SK-N-SH (cell line): ENCODE results near the gene USP47. TPM values are rescaled to one million over a fixed set of nuclear protein-coding genes. Genes with fewer than 3 reads are reported as not detected.

Experiments used
- CTCF ChIA-PET: fragments of 300-600, 350-600 bp; formaldehyde crosslinking; extraction: SDS; loops from one replicate; lab custom pipeline; 2021; lab: Yijun Ruan, JAX
- POLR2A ChIA-PET: fragments of 350-600 bp; sonication (Branson Sonifier 250); formaldehyde crosslinking; extraction: SDS; loops from one replicate; lab custom pipeline; 2020; ENCODE audit warnings: antibody characterized with exemption, inconsistent platforms; lab: Yijun Ruan, JAX
- DNase-seq: peaks from one replicate; pipeline ENCODE4 v3.0.0; 2012
- H2AFZ ChIP-seq: fragments of 200-600 bp; sonication (generic); 2 replicates; pipeline ENCODE4 v1.8.1; 2016; ENCODE audit warnings: antibody characterized with exemption, mild to moderate bottlenecking, low read depth
- H3F3A ChIP-seq: fragments of 200-600 bp; sonication (generic); replicated peaks from 2 replicates; pipeline ENCODE3; 2016; ENCODE audit warnings: antibody characterized with exemption, mild to moderate bottlenecking; ENCODE audit not compliant: insufficient read depth
- H3K27ac ChIP-seq, 2 experiments: fragments of 200-500 bp in 1 of 2; fragments of 200-600 bp in 1 of 2; sonication (Bioruptor generic) in 1 of 2; sonication (generic), shearing (Covaris generic) in 1 of 2; 2 replicates each; pipeline versions ENCODE4 v1.5.1 to v1.6.1; 2014 to 2016; ENCODE audit warnings: low read depth in 2 of 2, inconsistent platforms in 1 of 2, low read length in 1 of 2, mild to moderate bottlenecking in 1 of 2, mixed read lengths in 1 of 2
- H3K27me3 ChIP-seq: fragments of 200-600 bp; sonication (generic), shearing (Covaris generic); 2 replicates; pipeline ENCODE4 v1.6.1; 2016; ENCODE audit warnings: mixed run types; ENCODE audit not compliant: insufficient read depth
- H3K36me3 ChIP-seq, 2 experiments: fragments of 200-500 bp in 1 of 2; fragments of 200-600 bp in 1 of 2; sonication (Bioruptor generic) in 1 of 2; sonication (generic) in 1 of 2; replicated peaks in 1 of 2; 2 replicates each; pipeline versions ENCODE3 to v1.5.1; 2014 to 2016; ENCODE audit warnings: low read length in 1 of 2, mild to moderate bottlenecking in 1 of 2; ENCODE audit not compliant: insufficient read depth in 2 of 2, control insufficient read depth in 1 of 2
- H3K4me1 ChIP-seq, 2 experiments: fragments of 200-500 bp in 1 of 2; fragments of 200-600 bp in 1 of 2; sonication (Bioruptor generic) in 1 of 2; sonication (generic), shearing (Covaris generic) in 1 of 2; 2 replicates each; pipeline versions ENCODE4 v1.5.1 to v1.6.1; 2014 to 2016; ENCODE audit warnings: low read depth in 1 of 2, low read length in 1 of 2, mixed run types in 1 of 2; ENCODE audit not compliant: insufficient read depth in 2 of 2, control insufficient read depth in 1 of 2
- H3K4me2 ChIP-seq: fragments of 200-600 bp; sonication (generic), shearing (Covaris generic); 2 replicates; pipeline ENCODE4 v1.6.1; 2017; ENCODE audit warnings: mixed run types
- H3K4me3 ChIP-seq, 2 experiments: fragments of 200-500 bp in 1 of 2; fragments of 200-600 bp in 1 of 2; sonication (Bioruptor generic) in 1 of 2; sonication (generic), shearing (Covaris generic) in 1 of 2; 2 replicates each; pipeline versions ENCODE4 v1.5.1 to v1.8.1; 2014 to 2016; ENCODE audit warnings: low read depth in 2 of 2, inconsistent platforms in 1 of 2, low read length in 1 of 2, mild to moderate bottlenecking in 1 of 2, mixed read lengths in 1 of 2, moderate library complexity in 1 of 2
- H3K79me2 ChIP-seq: fragments of 200-600 bp; sonication (generic); 2 replicates; pipeline ENCODE4 v1.8.1; 2017; ENCODE audit warnings: mild to moderate bottlenecking; ENCODE audit not compliant: insufficient read depth
- H3K9ac ChIP-seq: fragments of 200-600 bp; sonication (generic); 2 replicates; pipeline ENCODE4 v1.6.1; 2017; ENCODE audit warnings: mixed run types
- H3K9me2 ChIP-seq: fragments of 200-600 bp; sonication (generic); 2 replicates; pipeline ENCODE4 v1.6.1; 2017; ENCODE audit warnings: mixed run types
- H3K9me3 ChIP-seq: fragments of 200-600 bp; sonication (generic); 2 replicates; pipeline ENCODE4 v1.6.1; 2017; ENCODE audit warnings: mixed run types, mild to moderate bottlenecking, moderate library complexity
- H4K20me1 ChIP-seq: fragments of 200-600 bp; sonication (generic); 2 replicates; pipeline ENCODE4 v1.6.1; 2017; ENCODE audit warnings: mild to moderate bottlenecking, mixed run types; ENCODE audit not compliant: insufficient read depth
- ELF1 ChIP-seq: IDR thresholded peaks from 2 replicates; pipeline ENCODE4 v1.4.0; 2012
- FOSL2 ChIP-seq: IDR thresholded peaks from 2 replicates; pipeline ENCODE4 v1.4.0; 2012; ENCODE audit warnings: low read depth, mild to moderate bottlenecking, moderate library complexity, borderline replicate concordance
- IRF3 ChIP-seq: fragments of 150-350 bp; IDR thresholded peaks from 2 replicates; pipeline ENCODE4 v1.6.1; 2016; ENCODE audit warnings: mild to moderate bottlenecking, low read depth, low read length
- JUND ChIP-seq: IDR thresholded peaks from 2 replicates; pipeline ENCODE4 v1.4.0; 2012
- MEF2A ChIP-seq: IDR thresholded peaks from 2 replicates; pipeline ENCODE4 v1.4.0; 2012; ENCODE audit warnings: low read depth, borderline replicate concordance
- MXI1 ChIP-seq: IDR thresholded peaks from 2 replicates; pipeline ENCODE4 v1.6.1; 2012; ENCODE audit warnings: mild to moderate bottlenecking, low read depth, low read length, improper control_type of control experiment
- NFIC ChIP-seq: IDR thresholded peaks from 2 replicates; pipeline ENCODE4 v1.4.0; 2012; ENCODE audit warnings: borderline replicate concordance
- ZBTB33 ChIP-seq: IDR thresholded peaks from 2 replicates; pipeline ENCODE4 v1.4.0; 2012; ENCODE audit warnings: low read depth, borderline replicate concordance
- WGBS: methylation state at CpG from one replicate; pipeline ENCODE4 v1.1.6; 2017; ENCODE audit warnings: low lambda C conversion rate; 5-methylcytosine and 5-hydroxymethylcytosine counted together
- polyA plus RNA-seq, 3 experiments: library from polyadenylated mRNA; depleted of rRNA; stranded (reverse); fragments of >200 nt; gene quantifications; 2 replicates each; pipeline ENCODE4 v1.2.3, GENCODE V29; 2012

Gene USP47
- polyA plus RNA-seq, 1 of the 3 experiments (the other 2 are of a cell fraction): 10.3 TPM

DNA sequence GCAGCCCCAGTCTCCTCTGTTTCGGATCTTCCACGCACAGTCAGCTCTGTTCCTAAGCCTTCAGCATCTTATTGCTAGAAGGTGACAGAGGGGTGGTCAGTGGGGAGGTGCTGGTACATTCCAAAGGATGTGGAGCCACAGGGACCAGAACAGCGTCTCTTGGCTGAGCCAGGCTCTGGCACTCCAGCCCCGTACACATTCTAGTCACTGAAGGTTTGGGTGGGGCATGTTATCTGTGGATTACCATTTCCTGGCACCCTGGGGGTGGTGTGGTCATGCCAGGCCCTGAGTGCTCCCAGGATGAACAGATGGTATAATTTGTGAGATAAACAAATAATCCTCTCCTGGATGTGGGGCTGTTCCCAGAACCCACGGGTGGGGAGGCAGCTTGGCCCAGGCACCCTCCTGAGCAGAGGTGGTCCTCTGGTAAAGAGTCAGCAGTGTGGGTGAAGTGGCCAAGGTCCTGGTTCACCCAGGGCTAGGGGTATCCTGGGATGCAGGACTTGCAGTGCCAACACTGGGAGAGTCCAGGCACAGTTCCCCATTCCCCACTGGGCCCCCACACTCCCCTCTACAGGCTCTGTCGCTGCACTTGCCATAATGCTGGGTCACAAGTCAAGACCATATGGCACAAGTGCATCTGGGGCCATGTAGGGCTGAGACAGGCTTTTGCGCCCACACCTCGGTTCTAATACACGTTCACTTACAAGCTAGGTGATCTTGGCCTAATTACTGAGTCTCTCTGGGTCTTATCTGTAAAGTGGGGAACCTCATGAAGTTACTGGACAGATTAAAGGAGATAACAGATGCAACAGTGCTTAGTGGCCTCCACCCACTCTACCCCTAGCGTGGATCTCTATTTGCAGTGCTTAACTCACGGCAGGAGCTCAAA, 133.7 kb downstream of the USP47 start (continued):
- TF ChIP-seq ZBTB33: no peak
- TF ChIP-seq FOSL2: no peak

DNA sequence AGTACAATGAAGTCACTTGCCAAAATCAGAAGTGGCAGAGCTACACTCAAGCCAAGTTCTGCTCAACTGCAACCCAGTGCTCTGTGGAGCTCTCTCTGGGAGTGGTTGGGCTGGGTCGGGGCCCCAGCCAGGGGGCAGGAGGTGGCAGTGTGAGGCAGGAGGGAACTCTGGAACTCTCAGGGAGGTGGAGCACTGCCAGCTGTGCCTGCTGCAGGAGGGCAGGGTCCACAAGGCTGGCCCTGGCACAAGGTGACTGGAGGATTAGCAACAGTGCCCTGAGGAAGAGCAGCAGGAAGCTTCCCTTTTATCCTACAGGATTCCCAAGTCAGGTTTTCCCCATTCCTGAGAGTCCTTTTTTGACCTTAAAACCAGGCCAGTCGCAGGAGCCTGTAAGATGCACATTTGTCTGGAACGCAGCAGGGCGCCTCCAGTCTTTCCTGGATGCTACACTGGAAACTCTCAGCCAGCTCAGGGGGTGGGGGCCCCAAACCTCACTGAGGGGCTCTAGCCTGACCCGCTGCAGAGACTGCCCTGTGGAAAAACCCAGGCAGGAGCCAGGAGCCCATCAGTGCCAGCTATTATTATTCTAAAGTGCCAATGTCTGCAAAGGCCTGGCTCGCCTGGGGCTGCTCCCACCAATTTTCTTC, 134.8 kb downstream of the USP47 start:
- no peaks in the 10 kb centered on the region for H4K20me1 ChIP-seq
- no peaks in the 10 kb centered on the region for H3K9me3 ChIP-seq
- peak overlapping the region; percentile 99 to 100 for H3K27ac ChIP-seq
- H3K36me3 ChIP-seq: peaks cover 11 to 29% of the 10 kb centered on the region in 2 experiments
- H3K79me2 ChIP-seq: peaks cover 58% of the 10 kb centered on the region
- POLR2A ChIA-PET: interaction anchor here (0.9 kb wide), 1 partner anchor 1168 kb away, joined by 3 read pairs; the partner anchor contains the start of gene EIF4G2
- peaks cover 75% of the 10 kb centered on the region for H3F3A ChIP-seq
- no peak overlapping the region for H3K4me3 ChIP-seq
- H3K4me1 ChIP-seq: peaks cover 90 to 92% of the 10 kb centered on the region in 2 experiments
- CTCF ChIA-PET: interaction anchor here (0.9 to 6.3 kb wide), 7 partner anchors 9 to 305 kb away, joined by 3 to 39 read pairs (median 7); no protein-coding TSS in a partner anchor
- H3K27me3 ChIP-seq: no peaks in the 10 kb centered on the region
- no peak for DNase-seq
- WGBS: 21% methylated on average over 5 of the region's 6 CpGs
- H3K9ac ChIP-seq: peak overlapping the region; percentile 83; the same call in 1 of the 2 replicates
- no peaks in the 10 kb centered on the region for H3K9me2 ChIP-seq
- H3K4me2 ChIP-seq: peak overlapping the region; percentile 71
- no peak overlapping the region for H2AFZ ChIP-seq
- TF ChIP-seq MXI1: no peak
- TF ChIP-seq IRF3: no peak
- TF ChIP-seq JUND: no peak
- peak; percentile 22; the same call in 1 of the 2 replicates for TF ChIP-seq NFIC
- no peak for TF ChIP-seq ELF1
- TF ChIP-seq MEF2A: no peak
